T follicular helper cell (primary cell): ENCODE data around the gene NCMAP.
"Not testable (repeated sequence)": the region's sequence is repeated elsewhere in the genome, so short reads cannot be mapped to it uniquely, and the experiment has no call there.

Experiments used
- DNase-seq: peaks from one replicate; pipeline ENCODE4 v3.0.0-alpha.2; 2020; ENCODE audit warnings: low read depth
- total RNA-seq, 2 experiments: gene quantifications; one replicate each; lab custom pipeline; 2026; lab: John Stamatoyannopoulos, UW

NCMAP gene, protein sequence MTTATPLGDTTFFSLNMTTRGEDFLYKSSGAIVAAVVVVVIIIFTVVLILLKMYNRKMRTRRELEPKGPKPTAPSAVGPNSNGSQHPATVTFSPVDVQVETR
- total RNA-seq = 0.13 to 1.4 reads per million in 2 experiments

GRCh38 chr1:24555591-24556413 lies at the start of gene NCMAP:
Gene NCMAP, plus strand, starts transcription at chr1:24556087. Its CDS starts 39,344 bp downstream, at chr1:24595431.
- peak; percentile 50 for DNase-seq

GRCh38 chr1:24506691-24507381 lies 49.1 kb upstream of the NCMAP start:
- DNase-seq = no peak

DNA sequence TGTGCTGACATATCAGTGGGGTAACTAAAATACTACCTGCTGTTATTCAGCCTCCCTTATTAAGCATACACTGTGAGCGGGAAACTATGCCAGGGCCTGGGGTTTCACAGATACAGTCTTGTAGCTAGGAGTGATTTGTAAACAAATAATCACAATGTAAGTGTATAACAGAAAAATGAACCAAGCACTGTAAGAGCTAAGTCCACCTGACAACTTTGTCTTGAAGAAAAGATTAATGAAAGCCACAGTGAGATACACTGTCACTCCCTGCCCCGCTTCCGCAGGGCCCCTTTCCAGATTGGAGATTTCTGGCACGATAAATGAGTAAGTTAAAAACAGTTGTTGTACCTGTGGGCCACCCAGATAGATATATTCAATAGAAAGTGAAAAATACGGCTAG lies 48.5 kb upstream of the NCMAP start:
- DNase-seq = no peak

GRCh38 chr1:24508911-24509310 lies 47.0 kb upstream of the NCMAP start:
- DNase-seq = no peak

- DNase-seq = no peak
These were observed 42.2 kb upstream of the NCMAP start for GRCh38 chr1:24513706-24514105.

DNA sequence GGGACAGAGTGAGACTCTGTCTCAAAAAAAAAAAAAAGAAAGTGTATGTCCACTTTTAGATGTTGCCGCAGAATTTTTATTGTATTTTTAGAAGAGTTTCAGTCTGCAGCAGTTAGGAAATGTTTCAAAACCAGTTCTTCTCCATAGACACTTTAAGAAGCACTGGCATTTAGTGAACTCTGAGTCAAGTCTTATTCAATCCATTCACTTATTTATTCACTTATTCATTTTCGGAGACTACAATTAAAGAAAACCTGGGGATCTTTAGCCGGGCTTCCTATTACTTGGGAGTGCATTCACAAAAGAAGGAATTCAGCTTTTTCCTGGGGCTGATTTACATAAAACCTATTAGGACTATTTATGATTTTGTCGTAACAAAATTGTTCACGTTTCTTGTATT lies 40.9 kb upstream of the NCMAP start:
- DNase-seq = no peak

DNA sequence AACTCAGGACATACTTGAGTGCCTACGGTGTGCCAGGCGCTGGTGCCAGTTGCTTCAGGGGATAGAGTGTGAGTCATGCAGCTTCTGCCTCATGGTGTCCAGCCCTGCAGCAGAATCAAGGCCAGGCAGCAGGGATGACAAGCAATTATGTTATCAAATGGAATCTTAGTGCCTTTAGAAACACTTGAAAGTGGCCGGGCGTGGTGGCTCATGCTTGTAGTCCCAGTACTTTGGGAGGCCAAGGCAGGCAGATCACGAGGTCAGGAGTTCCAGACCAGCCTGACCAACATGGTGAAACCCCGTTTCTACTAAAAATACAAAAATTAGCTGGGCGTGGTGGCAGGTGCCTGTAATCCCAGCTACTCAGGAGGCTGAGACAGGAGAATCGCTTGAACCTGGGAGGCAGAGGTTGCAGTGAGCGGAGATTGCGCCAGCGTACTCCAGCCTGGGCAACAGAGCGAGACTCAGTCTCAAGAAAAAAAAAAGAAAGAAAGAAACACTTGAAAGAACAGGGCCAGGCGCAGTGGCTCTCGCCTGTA lies 40.1 kb upstream of the NCMAP start:
- not testable (repeated sequence) for DNase-seq

GRCh38 chr1:24516506-24516905 lies 39.4 kb upstream of the NCMAP start:
- no peak for DNase-seq

DNA sequence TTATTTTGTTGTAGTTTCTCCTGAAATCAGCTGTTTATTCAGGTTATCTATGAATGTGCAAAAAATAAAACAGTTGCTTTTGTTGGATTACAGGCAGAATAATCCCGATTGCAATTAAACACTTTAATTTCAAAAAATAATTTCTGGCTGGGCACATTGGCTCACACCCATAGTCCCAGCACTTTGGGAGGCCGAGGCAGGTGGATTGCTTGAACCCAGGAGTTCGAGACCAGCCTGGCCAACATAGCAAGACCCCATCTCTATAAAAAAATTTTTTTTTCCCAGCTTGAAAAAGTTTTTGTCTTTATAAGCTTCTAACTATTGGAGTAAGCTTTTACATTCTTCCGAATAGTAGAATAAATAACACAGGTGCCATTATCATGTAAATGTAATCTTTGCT lies 38.0 kb upstream of the NCMAP start:
- DNase-seq = no peak

DNA sequence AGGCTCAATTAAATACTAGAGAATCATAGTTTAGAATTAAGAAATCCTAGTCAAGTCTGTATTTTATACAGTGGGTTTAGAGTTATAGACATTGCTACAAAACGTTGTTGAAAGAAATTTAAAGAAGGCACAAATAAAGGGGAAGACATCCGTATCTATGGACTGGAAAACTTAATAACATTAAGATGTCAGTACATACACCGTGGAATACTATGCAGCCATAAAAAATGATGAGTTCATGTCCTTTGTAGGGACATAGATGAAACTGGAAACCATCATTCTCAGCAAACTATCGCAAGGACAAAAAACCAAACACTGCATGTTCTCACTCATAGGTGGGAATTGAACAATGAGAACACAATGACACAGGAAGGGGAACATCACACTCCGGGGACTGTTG lies 35.6 kb upstream of the NCMAP start:
- DNase-seq = not testable (repeated sequence)

DNA sequence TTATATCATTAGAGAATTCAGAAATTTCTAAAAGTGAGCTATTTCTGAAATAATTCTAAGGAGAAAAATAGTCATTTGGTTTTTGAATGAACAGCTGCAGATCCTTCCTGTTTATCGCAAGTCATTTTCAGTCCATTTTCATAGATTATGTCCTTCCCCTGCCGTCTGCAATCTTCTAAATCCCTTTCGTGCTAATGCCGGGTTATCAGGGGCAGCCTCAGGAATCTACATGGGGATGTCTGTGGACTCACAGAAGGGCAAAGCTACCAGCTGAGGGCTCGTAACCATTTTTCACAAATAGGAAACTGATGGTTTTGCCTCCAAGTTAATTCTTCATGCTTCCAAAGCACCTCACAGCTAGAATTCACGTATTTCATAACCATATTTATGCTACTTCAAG lies 30.3 kb upstream of the NCMAP start:
- DNase-seq = no peak

DNA sequence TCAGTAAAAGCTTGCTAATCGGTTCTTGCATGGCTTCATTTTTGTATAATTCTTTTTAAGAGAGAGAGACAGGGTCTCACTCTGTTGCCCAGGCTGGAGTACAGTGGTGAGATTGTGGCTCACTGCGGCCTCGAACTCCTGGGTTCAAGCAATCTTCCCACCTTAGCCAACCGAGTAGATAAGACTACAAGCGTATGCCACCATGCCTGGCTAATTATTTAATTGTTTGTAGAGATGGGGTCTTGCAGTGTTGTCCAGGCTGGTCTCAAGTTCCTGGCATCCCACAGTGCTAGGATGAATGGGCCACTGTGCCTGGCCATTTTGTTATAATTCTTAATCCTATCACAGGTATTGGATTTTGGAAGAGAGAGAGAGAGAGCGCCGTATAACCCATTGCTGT lies 29.8 kb upstream of the NCMAP start:
- DNase-seq = no peak

GRCh38 chr1:24526940-24527542 lies 28.8 kb upstream of the NCMAP start:
- DNase-seq = peak; percentile 36

DNA sequence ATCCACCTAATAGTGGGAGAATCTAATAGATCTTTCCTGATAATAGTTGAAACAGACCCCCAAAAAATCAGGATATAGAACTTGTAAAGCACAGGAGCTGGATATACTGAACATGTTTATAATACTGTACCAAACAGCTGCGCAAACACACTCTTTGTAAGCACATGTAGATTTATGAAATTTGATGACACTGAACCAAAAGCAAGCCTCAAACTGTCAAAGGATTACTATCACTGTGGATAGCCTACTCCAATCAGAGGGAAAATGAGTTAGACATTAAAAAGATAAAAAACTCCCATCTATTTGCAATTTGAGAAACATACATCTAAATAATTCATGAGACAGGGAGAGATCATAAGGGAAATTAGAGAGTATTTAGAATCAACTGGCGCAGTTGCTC lies 27.1 kb upstream of the NCMAP start:
- no peak for DNase-seq

DNA sequence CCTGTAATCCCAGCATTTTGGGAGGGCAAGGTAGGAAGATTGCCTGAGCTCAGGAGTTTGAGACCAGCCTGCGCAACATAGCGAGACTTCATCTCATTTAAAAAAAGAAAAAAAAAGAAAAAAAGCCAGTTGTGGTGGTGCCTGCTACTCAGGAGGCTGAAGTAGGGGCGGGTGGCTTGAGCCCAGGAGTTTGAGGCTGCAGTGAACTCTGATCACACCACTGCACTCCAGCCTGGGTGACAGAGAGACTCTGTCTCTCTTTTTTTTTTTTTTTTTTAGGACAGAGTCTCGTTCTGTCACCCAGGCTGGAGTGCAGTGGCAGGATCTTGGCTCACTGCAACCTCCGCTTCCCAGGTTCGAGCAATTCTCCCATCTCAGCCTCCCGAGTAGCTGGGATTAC lies 26.6 kb upstream of the NCMAP start:
- DNase-seq = not testable (repeated sequence)

- peak; percentile 61 for DNase-seq
These were observed 20.9 kb upstream of the NCMAP start for GRCh38 chr1:24535021-24535424.

DNA sequence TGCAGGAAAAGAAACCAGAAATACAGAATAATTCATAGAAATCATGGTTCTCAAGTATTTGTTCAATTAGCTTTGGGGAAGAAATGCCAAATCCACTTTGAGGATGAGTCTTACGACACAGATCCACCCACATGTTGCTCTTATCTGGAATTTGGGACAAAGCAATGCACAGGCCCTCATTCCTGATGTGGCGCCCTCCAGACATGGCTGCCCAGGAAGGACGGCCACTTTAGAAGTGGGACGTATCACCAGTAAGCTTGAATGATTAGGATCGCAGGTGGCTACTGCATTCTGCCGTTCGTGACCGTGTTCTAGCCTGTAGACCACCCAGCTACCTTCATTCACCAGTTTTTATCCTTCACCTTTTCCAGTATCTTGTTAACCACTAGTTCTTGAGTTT lies 20.1 kb upstream of the NCMAP start:
- no peak for DNase-seq

DNA sequence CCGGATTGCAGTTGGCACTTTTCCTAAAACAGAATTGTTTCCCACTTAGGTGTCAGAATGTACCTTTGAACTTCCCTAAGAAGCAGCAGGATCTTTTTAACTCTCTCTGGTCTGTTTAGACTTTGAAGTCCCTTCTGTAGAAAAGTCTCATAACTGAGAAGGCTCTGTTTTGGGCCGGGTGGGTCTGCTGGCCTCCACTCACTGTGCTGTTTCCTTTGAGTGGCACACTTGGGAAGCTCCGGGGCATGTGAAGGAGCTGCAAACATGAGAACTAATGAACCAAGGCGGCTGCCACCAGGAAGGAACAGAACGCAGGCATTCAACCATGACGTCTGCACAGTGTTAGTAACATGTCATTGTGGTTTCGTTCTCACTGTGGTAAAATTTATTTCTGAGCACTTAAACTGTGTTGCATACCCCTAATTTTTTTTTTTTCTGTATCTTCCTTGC lies 19.5 kb upstream of the NCMAP start:
- DNase-seq = peak; percentile 75

GRCh38 chr1:24540051-24540905 lies 15.6 kb upstream of the NCMAP start:
- no peak for DNase-seq

- DNase-seq = peak; percentile 8
These were observed 14.8 kb upstream of the NCMAP start for GRCh38 chr1:24540906-24541710.
